Measurements from ENCODE around the gene KLF7.
A peak's percentile ranks its signal among the peaks of the same experiment; 100 is the strongest.

The KLF7 gene

DNA sequence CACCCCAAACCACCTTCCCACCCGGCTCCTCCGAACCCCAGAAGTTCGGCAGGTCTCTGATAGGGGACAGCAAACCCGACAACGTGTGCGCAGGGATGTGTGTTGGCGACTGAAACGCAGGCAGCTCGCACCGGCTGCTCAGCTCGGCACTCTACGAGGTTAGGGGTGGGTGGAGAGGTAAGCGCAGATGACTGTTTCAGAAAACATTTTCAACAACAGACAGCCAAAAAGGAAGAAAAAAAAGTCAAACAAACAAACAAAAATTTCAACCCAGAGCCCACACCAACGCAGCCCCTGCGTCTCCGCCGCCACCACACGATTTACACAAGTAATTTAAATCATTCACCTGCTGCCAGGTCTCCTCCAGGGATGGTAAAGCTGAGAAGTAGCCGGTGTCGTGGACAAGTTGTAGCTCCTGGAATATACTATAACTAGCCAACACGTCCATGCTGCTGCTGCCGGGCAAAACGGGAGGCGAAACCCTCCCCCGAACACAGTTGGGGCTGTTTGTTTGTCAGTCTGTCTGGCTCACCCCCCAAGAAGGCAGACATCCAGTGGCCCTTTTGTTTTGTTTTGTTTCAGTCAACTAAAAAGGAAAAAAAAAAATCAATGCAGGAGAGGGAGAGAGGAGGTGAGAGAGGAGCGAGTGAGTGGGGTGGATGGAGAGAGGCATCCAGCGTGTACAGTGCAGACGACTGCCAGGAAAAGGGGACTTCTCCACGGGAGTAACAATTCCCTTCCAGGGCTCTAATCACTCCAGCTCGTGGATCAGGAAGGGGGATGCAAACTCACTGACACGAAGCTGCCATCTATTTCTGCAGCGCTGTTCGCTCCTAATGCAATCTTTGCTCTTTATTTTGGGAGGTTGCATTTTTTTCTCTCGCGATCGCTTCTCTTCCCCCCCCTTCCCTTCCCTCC lies at the start of gene KLF7:
Gene KLF7 (minus strand): TSS at position 828 of the 918 bp plus-strand sequence. CDS start 380 bp downstream, at position 448.
- DNase-seq = peak; percentile 52 to 64

DNA sequence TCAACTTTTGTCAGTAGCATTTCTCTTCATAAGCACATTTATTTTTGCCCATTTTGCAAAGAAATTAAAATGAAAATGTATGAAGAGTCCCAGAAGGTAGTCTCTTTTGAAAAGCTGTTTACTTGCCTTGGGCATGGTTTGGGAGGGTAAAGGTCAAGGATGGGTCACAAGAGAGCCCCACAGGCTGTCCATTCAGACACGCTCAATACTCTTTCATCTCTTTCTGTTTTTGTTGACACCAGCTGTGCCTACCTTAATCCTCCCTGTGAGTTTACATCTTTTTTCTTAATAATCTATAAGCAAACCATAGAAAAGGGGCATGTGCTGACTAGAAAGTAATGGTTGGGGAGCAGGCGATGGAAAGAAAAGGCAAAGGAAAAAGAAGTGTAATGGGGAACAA lies 49.6 kb upstream of the KLF7 start:
- DNase-seq = no peak

DNA sequence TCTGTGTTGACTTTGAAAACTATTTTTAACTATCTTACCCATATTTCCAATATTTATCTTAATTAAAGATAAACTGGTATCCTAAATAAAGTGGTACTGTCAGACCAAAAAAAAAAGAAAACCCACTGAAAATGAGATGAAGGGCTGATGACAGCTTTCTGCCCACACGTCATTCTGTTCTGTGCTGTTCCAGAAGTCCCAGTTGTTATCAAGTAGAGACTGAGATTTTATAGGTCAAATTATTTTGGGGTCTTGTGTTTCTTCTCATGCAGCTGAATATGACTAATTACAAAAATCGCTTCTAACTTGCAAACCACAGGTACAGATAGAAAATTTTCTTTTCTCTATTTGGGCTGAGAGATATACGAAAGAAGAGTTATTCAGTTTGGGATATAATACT lies 48.7 kb upstream of the KLF7 start:
- DNase-seq = no peak

DNA sequence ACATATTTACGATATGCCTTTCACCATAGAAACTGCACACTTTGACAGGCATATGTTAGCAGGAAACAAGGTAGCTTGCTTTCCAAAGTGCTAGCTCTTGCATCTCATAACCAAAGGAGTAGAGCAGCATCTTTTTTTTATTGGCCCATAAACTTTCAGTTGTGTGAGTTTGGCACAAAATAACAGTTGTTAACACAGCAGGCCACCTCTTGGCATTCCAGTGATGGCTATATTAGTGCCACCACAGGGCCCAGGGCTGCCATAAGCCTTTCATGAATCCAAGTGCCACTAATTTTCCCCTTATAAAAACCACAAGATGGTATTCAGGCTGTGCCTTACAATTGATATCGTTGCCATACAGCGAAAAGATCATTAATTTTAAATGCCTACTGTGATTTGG lies 40.3 kb upstream of the KLF7 start:
- DNase-seq = no peak

DNA sequence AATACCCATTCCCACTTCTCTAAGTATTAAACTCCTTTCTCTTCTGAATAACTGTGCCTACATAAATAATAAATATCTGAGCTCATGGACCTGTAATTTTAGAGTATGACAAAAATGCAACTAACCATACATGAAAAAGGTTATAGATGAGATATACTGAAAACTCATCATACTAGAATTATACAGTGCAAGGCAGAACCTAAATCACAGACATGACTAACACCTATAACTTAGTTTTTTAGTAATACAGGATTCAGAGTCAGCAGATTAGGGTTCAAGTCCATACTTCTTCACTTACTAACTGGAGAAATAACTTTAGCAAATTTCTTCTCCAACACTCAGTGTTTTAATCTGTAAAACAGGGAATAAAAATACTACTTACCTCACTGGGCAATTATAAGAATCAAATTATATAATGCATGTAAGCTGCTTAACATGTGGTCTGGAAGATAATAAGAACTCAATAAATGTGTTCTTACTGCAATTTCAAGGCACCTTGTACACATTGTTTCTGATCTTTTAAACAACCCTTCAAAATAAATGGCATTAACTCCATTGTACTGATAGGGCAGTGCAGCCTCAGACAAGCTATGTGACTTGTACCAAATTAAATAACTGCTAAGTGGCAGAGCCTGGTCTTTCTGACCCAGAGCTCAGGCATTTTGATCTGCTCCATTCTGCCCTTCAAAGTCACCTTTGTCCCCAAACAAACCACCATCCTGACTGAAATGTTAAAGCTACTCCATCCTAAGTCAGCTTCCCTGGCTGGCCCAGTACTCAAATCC lies 39.6 kb upstream of the KLF7 start:
- no peak for DNase-seq

DNA sequence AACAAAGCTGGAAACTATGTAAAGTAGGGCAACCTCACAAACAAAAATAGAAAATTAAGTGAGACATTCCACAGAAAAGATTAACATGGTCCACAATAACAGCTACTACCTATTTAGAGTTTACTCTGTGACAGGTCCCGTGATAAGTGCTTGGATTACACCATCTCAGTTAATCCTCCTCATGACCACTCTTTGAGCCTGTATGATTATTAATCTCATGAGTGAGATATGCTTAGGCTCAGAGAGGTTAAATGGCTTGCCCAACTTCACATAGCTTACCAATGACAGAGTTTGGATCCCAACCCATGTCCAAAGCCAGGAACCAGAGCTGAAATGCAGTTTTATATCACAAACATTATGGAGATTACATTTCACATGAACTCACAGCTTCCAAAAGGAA lies 37.3 kb upstream of the KLF7 start:
- DNase-seq = no peak

DNA sequence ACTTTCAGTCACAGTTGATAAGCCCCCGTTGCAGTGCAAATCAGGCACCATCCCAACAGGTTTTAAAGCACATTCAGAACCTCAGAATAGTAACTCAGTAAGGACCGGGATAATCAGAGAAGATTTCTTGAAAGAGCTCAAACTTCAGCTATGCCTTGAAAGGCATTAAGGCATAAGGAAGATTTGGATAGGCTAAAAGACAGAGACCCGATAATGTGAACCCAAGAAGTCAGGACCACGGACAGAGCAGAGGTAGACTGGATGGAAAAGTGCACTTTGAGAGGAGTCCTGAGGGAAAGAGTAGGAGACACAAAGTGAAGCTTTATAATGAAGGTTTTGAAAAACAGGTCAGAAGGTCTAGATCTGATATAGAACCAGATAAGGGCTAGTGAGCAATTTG lies 36.9 kb upstream of the KLF7 start:
- DNase-seq = no peak

DNA sequence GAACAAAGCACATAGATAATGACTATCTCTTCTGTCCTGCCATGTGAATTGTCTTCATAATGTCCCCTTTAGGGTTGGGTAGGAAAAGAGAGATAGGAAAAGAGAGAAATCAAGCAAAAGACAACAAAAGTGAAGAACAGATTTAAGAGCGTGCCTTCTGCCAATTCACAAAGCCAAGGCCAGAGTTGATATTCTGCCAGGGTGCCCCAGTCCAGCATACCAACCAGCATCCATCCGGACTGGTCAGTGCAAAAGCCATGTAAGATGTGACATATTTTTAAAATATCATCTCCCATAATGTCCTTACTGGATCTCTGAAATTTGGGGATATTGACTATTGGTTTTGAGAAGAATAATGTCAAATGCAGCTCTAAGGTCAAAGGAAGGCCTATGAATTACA lies 35.7 kb upstream of the KLF7 start:
- no peak for DNase-seq

DNA sequence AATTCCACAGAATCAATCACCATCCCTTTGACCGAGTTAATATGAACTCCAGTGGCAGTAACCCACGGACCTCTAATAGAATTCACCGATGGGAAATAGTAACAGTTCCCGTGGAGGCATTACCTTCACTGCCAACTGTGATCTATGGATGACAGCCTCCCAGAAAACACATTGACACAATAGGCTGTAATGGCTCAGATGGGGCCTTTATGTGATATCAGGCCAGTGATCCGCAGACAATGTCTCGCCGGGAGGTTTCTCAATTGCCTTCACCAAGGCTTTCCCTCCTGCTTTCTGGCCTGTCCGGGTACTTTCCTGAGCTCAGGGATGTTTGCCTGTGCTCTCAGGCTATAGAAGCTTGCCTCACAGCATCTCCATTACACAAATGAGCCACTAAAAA lies 34.4 kb upstream of the KLF7 start:
- DNase-seq = no peak

DNA sequence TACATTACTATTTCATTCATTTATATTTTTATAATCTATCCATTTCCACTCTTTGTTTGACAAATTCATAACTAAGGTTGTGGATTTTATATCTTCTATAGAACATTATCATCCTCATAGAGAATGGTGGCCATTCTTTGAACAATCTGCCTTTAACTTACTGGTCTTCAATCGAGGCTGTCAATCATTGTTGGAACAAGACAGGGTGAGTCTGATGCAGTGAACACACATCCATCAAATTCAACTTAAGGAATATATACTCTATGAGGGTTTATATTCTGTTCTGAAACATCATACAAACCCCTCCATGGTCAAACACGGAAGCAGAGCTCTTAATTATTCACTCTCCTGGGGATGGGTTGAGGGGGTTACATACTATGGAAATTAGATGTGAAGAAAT lies 28.3 kb upstream of the KLF7 start:
- DNase-seq = no peak

DNA sequence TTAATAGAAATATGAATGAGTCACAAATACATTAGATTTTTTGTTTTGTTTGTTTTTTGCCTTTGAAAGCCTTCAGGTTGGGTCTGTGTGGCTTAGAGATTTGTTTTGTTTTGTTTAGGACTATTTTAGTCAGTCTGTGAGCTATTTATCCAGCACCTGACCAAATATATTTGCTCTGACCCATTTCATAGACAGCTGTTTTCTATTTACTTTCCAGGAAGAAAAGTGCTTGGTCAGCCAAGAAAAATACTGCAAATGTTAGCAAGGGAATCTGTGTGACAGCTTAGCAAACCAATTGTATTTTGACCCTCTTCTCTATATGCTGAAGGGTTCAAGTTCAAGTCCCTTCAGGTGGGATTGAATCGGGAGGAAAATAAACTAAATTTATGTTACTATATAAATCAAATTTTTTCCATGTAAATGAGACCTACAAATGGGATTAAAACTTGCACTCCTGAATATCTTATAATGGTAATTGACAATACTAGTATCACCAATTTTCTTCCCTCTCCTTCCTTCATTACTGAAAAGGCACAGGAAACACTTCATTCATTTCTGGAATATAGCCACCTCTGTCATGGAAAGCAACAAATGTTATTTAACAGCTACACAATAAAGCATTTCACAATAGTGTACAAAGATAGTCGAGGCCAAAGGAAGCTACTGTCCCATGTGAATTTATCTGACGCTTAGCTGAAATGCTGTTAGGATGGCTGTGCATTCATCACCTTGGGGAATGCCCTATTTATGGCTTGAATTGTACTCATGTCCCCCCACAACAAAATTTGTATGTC lies 23.1 kb upstream of the KLF7 start:
- DNase-seq = no peak

DNA sequence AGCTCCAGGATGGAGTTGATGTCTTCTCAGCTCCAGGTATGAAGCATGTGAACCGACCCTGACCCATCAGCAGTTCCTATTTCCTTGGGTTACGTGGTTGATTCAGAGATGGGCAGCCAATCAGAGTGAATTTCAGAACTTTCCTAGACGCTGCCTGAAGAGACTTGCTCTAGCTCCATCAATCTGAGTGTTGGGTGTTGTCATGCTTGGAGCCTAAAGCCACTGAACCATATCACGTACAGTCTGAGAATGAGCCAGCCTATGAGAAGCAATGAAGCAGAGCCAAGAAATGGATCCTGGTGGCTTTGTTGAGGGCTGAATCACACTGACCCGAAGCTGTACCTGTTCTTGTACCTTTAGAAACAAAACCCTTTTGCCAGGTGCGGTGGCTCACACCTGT lies 19.6 kb upstream of the KLF7 start:
- DNase-seq = no peak

DNA sequence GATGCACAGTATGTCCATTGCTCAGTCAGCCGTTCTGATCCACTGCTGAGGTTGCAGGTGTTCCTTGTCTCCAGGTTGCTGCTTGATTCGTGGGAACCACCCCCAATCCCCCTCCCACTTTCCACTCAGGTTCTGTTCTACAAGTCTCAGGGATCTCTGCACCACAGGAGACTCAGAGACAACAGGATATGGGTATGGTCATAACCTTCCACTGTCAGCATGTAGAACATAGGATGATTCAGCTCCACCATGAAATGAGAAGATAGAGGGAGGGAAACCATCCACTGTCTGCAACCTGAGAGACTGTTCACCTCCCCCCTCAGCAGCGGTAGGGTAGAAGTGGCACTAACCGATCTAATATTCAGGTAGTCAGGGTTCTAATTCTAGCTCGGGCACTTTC lies 19.0 kb upstream of the KLF7 start:
- DNase-seq = no peak

DNA sequence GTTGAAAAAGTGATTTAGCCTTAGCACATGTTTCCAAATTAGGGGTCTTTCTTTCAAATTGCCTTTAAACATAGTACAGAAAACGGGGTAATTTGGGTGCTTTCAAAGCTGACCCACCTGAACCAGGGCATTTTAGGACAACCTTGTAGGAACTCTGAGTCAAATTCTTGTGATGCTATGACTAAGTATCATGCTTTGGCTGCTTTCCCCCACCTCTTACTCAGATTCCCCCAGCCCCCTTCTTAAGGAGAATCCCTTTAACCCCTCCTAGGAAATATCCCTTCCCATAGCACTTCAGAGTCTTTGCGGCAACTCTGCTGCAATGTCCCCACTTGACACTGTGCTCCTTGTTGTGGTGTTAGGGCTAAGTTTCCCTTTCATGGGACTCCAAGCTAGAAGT lies 18.6 kb upstream of the KLF7 start:
- no peak for DNase-seq

DNA sequence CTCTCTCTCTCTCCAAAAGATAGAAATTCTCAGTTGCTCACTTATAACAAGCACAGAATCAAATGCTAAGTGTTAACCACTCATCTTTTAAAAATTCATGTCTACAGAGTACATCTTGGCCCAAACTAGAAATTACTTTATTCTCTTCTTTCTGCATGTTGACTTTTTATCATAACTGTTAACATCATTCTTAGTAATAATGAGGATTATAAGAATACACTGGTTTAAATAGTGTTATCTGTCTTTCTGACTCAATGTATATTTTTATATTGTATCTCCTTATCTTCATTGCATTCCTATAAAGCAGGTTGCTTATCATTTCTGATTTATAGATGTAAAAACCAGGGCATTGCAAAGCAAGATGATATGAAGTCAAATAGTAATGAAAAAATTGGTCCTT lies 17.8 kb upstream of the KLF7 start:
- no peak for DNase-seq

DNA sequence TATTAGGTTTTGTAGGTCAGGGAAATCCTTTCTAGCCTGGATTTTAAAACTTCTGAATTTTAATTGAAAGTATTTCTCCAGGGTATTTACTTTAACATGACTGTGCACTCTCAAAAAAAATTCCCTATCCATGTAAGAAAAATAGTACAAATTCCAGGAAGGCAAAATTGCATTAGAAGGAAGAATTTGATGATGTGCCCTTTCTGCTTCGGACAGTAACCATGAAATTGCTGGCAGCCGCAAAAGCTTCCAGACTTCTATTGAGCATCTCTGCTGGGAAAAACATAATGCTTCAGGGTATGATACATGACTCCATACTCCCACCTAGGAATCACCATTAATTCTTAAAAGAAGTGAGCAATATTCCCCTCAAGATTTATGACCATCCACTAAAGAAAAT lies 17.2 kb upstream of the KLF7 start:
- no peak for DNase-seq

DNA sequence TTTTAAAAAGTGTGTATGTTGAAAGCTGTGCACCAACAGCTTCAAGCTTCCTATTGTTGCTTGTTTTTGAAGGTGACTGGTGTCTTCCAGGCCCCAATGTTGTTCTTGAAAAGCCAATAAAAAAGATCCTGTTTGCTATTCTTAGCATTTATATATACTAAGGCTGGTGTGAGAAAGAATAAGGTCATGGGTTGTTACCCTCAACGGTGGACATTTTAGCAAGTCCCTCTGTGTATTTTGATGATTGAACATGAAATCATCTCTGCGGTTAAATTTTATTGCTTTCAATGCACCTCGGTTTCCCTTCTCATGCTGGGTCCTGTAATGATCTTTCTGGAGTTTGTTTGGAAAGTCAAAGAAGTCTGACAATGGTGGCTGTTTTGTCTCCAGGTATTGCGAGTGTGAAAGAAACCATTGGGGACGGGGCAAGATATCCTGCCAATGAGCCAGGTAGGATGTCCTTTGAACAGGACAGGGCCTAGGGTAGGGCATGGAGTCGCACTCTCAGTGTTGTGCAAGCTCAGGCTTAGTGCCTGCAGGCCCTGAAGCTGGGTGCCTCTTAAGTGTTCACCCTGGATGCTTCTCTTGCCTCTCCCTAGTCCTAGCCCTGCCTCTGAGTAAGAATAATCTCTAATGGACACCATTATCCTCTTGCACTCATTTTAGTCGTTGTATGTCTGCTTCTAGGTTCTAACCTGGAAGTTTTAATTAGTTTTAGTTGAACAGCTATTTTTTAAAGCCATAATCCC lies 16.0 kb upstream of the KLF7 start:
- no peak for DNase-seq

DNA sequence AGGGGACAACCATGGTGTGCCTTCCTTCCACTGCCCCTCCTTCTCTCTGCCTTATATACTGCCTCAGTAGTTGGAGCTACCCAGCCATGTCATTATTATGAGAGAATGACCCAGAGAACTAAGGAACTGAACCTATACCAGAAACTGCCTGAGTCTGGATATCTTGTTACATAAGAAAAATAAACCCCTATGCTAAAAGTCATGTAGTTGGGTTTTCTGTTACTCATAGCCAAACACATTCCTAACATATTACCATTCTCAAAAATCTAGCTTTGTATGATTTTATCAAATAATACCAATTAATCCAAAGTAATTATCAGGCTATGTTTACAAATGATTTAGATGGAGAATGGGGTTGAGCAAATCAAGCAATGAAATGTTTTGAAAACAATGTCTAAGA lies 15.0 kb upstream of the KLF7 start:
- DNase-seq = no peak

DNA sequence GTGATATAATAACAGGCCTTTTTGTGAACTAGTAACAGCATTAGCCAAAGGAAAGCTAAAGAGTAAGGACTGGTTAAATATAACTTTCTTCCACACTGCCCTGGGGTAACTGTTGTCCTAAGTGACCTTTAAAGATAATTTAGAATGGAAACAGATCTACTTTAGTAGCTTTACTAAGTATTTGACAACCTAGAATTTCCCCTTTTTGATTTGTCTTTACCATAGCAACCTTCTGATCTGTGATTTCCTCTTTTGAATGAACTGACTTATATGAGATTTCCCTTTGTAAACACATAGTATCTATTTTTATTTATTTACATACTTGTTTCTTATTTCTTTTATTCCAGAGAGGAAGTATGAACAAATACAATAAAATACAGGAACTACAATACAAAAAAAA lies 10.5 kb upstream of the KLF7 start:
- DNase-seq = no peak

DNA sequence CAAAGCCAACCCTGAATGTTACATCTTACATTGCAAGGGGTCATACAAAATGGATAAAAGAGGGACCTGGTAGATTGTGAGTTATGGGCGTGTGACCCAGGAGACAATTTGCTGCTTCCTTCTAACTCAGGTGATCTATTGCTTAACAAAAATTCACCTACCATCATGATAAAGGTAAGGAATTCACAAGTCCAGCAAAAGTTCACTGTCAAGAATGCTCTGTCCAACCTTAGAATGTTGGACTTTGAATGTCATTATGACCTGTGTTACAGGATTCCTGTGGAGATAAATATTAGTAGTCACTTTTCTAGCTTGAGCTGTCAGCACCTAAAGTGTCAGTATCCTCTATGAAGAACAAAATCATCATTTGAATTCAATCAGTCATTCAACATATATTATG lies 7.9 kb upstream of the KLF7 start:
- DNase-seq = no peak

DNA sequence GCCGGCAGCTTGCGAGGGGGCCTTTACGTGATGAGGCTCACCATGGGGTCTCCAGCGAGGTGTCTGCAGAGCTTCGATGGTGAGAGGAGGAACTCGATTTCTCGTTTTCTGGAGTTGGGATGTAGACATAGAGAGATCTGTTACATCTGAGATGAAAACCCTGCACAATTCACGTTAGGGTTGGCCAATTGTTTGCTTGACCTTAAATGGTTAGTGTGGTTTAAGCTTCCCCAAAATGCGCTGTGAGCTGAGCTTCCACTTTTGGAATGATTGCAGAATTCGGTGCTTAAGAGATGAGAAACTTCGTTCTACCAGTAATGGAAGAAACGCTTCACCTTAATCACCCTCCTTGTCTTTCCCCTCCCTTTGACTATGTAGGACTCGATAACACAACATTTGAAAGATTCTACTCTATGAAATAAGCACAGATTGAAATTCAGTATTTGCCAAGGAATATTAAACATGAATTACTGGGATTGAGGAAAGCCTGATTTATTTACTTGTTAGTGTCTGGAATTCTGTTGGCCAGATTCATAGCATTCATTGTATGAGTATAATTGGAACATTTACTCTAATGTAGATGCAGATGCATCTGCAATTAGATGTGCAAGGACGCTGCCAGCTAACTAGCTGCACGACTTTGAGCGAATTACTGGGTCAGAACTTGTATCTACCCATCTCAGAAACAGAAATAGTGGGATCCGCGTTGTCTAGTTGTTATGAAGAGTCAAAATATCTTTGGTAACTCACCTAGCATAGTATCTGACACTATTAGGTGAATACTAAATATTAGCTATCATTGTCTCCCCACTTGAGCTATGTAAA lies 1.6 kb upstream of the KLF7 start:
- DNase-seq = no peak

Data from stimulated activated CD4-positive, alpha-beta T cell treated with anti-CD3 and anti-CD28 coated beads, Interleukin-4, amount 100 ng/mL, for 4 hours (primary cell).